Right hindlimb (tissue), 1 donor: Measurements from ENCODE around the gene TCF23.
"Not testable (repeated sequence)": the region's sequence is repeated elsewhere in the genome, so short reads cannot be mapped to it uniquely, and the experiment has no call there.

Experiments used
- DNase-seq: peaks from one replicate; pipeline ENCODE4 v3.0.0-alpha.2; 2018

Gene TCF23

GRCh38 chr2:27155069-27155520, 6.3 kb downstream of the TCF23 start:
- DNase-seq: no peak

- no peak for DNase-seq
Measured at GRCh38 chr2:27158468-27158867, 9.7 kb downstream of the TCF23 start.

GRCh38 chr2:27159271-27159670, 10.5 kb downstream of the TCF23 start:
- no peak for DNase-seq

DNA sequence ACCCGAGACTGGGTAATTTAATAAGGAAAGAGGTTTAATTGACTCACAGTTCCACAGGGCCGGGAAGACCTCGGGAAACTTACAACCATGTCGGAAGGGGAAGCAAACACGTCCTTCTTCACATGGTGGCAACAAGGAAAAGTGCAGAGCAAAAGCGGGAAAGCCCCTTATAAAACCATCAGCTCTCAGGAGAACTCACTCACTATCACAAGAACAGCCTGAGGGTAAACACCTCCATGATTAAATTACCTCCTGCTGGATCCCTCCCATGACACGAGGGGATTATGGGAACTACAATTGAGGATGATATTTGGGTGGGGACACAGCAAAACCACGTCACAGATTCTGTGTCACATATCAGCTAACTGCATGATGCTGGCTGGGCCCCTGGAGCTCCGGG, 11.4 kb downstream of the TCF23 start:
- no peak for DNase-seq

DNA sequence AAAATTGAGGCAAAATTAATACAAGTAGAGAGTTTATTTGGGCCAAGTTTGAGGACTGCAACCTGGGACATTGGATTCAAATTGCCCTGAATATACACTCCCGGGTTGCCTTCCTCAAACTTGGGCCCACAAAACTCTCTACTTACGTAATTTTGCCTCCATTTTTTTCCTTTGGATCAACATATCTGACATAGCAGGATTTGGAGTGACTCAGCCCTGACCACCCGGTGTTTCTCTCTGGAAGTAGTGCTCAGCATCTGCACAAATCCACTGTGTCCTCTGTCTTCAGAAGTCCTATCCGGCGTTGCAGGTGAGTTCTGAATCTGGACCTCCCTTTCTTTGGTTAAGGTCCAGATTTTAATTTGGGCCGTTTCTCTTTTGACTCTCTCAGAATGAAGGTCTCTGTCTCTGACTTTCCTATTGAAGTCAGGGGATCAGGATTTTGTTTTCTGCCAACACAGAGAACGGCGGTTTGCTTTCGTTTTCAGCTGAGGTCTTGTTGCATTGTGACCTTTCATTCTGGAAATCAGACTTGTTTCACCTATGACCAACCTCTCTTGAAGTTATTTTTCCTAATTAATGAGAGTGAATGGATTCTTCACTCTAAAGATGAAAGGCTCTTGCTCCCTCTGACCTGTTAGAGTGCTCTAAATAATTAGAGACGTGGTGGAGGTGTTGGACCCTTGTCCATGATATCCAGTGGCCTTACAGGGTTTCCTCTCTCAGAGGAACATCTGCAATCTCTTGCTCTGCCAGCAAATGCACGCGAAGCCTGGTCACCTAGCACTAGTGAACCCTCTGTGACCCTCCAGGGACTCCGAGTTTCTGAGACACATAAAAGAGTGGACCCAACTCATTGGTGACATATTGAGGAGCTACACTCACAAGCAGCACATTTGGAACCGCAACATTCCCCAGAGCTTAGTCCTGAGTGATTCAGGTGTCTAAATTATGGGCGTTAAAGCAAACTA, 13.6 kb downstream of the TCF23 start:
- DNase-seq: no peak

DNA sequence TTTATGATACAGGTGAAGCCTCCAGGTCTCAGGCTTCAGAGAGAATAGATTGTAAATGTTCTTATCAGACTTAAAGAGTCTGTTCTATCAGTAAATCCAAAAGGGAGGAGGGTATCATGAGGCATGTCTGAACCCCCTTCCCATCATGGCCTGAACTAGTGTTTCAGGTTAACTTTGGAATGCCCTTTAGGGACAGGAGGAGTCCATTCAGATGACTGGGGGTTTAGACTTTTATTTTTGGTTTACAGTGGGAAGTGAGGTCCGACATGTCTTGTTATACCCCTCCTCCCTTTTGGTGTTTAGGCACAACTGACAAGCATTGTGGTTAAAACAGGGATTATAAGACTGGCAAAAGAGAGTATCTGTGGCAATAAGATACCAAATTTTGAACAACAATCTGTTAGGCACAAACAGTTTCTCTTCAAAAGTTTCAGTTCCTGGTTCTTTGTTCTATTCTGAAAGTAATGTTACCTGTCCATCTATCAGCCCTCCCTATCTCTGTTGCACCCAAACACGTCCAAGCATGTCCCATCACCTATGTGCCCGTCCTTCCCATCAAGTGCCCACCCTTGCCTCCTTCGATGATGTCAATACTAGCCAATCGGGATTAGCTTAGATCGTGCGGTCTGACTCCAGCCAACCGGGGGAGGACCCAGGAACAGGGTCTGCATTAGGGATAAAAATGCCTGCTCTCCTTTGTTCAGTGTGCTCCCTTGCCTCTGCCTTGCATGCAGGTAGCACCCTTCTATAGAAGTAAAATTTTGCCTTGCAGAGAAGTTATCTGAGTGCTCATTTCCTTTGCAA, 16.4 kb downstream of the TCF23 start:
- no peak for DNase-seq

GRCh38 chr2:27170581-27171337, 22.0 kb downstream of the TCF23 start:
- no peak for DNase-seq

DNA sequence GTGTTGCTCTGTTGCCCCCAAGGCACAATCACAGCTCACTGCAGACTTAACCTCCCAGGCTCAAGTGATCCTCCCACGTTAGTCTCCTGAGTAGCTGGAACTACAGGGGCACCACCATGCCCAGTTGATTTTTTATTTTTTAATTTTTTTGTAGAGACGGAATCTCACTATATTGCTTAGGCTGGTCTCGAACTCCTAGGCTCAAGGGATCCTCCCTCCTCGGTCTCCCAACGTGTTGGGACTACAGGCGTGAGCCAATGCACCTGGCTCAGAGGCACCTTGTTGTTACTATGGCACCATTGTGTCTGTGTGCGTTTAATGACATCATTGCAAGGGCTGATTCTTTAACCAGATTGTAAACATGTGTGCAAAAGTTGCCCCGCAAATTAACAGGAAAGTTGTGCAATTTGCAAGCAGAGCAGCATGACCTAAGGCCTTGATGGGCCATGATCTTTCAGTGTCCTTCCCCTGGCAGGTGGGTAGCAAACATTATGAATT, 22.6 kb downstream of the TCF23 start:
- DNase-seq: no peak

DNA sequence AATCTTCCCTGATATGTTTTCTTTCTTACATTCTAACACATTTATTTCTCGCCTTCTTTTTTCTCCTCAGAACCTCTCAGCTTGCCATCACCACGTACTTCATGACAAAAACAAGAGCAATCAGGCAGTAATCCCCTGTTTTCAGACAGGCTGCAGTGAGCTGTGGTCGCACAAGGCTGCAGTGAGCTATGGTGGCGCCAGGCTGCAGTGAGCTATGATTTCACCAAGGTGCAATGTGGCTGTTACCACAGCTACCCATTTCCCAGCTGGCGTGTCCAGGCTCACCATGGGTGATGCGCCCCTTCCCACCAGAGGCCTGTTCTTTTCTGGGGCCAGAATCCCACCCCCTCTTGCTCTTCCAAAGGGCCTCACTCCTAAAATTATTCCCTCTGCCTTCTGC, 25.8 kb downstream of the TCF23 start:
- DNase-seq: no peak

DNA sequence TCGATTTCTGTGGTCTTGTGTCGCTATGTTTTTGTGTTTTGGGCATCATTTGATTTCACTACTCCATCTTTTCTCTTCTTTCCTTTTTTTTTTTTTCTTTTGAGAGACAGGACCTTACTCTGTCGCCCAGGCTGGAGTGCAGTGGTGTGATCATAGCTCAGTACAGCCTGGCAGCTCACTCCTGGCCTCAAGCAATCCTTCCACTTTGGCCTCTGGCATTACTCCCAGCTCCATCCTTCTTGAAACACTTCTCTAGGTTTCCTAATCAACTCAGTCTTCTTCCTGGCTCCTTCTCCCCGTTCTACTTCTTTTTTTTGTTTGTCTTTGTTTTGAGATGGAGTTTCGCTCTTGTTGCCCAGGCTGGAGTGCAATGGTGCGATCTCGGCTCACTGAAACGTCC, 26.5 kb downstream of the TCF23 start:
- no peak for DNase-seq

GRCh38 chr2:27175781-27176180, 27.0 kb downstream of the TCF23 start:
- not testable (repeated sequence) for DNase-seq

DNA sequence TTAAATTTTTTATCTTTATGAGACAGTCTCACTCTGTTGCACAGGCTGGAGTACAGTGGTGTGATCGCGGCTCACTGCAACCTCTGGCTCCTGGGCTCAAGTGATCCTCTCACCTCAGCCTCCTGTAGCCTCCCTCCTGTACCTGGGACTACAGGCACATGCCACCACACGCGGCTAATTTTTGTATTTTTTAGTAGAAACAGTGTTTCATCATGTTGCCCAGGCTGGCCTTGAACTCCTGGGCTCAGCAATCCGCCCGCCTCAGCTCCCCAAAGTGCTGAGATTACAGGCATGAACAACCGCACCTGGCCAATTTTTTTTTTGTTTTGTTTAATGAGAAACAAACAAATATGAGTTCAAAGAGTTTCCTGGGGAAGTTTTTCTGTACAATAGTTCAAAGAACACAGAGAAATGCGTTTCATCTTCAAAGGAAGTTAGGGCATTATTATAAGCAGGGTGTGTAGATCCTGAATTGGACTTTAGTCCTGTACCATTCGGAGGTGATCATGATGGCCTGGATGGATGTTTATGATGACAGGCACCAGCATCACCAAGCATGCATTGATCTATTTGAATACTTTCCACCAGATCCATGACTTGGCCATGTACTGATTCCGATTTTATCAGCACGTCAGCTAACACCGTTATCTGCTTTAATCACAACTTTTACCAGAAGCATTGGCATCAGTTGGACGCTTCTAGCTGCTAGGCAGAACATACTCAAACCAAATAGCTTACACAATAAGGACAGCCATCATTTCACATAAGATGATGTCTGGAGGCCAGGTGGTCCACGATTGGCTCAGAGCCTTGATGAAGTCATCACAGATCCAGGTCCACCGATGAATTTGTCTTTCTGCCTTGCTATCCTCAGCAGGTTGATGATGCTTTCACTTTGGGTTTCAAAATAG, 28.9 kb downstream of the TCF23 start:
- no peak for DNase-seq

DNA sequence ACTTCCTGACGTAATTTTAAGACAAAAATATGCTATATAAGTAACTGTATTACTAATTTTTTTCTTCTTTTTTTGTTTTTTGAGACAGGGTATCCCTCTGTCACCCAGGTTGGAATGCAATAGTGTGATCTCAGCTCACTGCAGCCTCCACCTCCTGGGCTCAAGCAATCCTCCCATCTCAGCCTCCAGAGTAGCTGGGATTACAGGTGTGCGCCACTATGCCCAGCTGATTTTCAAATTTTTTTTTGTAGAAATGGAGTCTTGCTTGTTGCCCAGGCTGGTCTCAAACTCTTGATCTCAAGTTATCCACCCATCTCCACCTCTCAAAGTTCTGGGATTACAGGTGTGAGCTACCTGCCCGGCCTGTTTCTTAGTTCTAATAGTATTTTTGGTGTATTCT, 29.7 kb downstream of the TCF23 start:
- DNase-seq: no peak

GRCh38 chr2:27179344-27180000, 30.7 kb downstream of the TCF23 start:
- no peak for DNase-seq

GRCh38 chr2:27182346-27182745, 33.5 kb downstream of the TCF23 start:
- no peak for DNase-seq

GRCh38 chr2:27184115-27184514, 35.3 kb downstream of the TCF23 start:
- no peak for DNase-seq

DNA sequence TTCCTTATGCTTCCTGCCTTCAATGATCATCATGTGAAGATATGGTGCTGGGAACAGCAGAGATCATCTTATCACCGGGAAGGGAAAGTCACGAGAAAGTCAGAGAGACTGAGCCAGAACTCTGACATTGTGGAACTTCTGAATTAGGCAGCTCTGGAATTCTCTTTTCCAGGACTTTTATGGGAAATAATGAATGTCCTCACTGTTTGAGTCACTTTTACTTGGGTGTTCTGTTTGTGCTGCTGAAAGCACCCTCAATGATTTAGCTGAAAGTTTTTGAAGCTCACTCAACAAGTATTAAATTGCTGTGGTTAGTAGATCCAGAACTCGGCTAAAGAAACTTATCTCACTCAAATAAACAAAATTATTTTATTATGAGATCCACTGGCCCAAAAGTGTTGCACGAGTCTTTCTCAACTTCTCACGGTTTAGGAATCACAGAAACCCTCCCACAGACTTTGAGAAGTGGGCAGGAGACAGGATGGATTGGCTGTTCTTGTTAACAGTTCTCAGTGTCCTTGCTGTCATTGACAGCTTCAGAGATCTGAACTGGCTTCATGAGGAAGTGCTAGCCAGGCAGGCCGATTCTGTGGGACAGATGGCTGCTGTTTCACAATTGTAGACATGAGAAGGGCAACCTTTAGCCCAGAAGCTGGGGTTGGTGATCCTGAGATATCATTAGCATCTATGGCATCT, 36.7 kb downstream of the TCF23 start:
- DNase-seq: no peak

- no peak for DNase-seq
Measured at GRCh38 chr2:27186613-27187345, 38.0 kb downstream of the TCF23 start.

- no peak for DNase-seq
Measured at GRCh38 chr2:27189989-27190388, 41.2 kb downstream of the TCF23 start.
